Activated CD8-positive, alpha-beta memory T cell treated with anti-CD3 and anti-CD28 coated beads, Interleukin-2, amount 50 U/mL, for 24 hours (primary cell): ENCODE data around the gene NPAS1.
"Not testable (repeated sequence)": the region's sequence is repeated elsewhere in the genome, so short reads cannot be mapped to it uniquely, and the experiment has no call there.

Source experiments
- DNase-seq: peaks from one replicate; pipeline ENCODE4 v3.0.0-alpha.2; 2020; ENCODE audit errors: extremely low read depth

Gene NPAS1

DNA sequence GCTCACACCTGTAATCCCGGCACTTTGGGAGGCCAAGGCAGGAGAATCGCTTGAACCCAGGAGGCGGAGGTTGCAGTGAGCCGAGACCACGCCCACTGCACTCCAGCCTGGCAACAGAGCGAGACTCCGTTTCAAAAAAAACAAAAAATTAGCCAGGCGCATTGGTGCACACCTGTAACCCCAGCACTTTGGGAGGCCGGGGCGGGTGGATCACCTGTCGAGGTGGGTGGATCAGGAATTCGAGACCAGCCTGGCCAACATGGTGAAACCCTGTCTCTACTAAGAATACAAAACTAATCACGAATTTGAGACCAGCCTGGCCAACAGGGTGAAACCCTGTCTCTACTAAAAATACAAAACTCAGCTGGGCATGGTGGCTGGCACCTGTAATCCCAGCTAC, 58.7 kb downstream of the NPAS1 start:
- DNase-seq, result not testable (repeated sequence)

DNA sequence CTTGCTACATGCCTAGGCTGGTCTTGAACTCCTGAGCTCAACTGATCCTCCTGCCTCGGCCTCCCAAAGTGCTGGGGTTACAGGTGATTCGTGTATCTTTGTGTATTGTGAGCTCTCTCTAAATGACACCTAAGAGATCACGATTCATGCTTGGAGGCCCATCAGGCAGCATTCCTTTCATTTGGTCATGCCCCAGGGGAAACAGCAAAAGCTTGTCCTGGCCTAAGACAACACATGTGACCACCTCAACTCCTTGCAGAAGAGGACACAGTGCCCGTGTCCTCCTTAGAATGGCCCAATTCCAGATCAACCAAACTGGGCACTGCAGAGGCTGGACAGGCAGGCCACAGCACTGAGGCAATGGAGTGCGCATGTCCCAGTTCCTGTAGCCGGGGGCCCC, 61.5 kb downstream of the NPAS1 start:
- no peak for DNase-seq

DNA sequence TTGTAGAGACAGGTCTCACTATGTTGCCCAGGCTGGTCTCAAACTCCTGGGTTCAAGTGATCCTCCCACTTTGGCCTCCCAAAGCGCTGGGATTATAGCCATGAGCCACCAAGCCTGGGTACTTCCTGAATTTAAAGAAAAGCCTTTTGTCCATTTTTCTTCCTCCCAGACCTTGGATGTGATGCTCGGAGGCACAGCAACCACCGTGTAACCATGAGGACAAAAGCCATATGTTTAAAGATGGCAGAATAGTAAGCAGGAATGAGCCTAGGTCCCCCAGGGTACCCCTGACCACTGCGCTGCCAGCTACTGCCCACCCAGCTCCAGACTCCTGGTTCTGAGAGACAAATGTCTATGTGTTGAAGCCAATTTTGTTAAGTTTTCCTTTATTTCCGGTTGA, 62.9 kb downstream of the NPAS1 start:
- DNase-seq, result no peak

DNA sequence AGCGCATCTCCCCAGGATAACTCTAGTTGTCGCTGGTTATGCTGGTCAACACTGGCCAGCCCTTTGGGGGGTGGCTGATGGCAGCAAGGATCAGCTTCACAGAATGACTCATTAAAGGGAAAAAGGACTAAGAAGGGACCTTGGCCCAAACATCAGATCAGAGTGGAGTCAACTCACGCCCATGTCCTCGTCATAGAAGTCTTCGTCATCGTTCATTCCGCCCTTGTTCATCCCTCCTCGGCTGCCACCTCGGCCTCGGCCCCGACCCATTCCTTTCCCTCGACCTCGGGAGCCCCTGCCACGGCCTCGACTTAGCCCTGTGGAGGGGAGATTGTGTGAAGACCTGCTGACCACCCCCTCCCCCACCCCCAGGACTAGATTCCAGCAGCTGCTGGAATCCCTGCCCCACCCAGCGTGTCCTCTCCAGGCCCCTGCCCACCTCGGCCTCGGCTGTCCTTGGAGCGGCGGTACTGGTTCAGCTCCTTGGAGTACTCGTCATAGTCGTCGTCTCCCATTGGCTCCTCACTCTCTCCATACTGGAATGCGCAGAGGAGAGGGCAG, 65.3 kb downstream of the NPAS1 start:
- DNase-seq, result no peak

DNA sequence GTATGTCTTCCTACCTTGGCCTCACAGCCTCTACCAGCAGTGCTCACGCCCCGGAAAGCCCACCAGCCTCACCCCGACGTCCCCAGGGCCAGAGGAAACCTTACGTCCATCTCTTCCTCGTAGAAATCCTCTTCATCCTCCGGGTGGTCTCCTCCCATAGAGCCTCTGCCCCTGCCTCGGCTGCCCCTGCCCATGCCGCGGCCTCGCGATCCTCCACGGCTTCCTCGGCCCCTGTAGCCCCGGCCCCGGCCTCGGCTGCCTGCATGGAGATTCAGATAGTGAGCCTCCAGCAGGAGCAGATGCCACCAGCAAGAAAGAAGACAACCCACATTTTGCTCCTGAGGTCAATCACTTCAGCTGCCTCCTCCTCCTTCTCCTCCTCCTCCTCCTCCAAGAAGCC, 66.6 kb downstream of the NPAS1 start:
- no peak for DNase-seq

DNA sequence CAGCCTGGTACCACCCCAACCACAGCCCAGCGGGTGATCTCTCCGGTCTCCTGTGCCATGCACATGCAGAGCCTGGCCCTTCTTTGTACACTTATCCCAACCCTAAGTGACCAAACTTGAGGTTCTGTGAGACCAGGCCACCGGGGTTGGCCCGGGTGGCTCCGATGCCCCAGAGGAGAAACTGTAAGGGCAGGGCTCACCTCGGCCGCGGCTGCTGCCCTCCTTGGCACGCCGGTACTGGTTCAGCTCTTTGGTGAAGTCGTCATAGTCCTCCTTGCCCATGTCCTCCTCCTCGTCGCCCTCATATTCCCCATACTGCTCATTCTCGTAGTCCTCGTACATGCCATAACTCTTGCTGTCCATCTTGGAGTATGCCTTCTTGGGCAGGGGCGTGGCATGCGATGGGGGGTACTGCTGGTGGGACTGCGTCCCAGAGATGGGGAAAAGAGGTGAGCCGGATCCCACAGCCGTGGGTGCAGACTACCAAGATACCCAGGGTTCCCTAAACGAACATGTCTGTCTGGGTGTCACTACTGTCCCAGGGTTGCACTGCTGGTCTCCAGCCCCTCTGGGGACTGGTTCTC, 70.2 kb downstream of the NPAS1 start:
- DNase-seq, result no peak

DNA sequence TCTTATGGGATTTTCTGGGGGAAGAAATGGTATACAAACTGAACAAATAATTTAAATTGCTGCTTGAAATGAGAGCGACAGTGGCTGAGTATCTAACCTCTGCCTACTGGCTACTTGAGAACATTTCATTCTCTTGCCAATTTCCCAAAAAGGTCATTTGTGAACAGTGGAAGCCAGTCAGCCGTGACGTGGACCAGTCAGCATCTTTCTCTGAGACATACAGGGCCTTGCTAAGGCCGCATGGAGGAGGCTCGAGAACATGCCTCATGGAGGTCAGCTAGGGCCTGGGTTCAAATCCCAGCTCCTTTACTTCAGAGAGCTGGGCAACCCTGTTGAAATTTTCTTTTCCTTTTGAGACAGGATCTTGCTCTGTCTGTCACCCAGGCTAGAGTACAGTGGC, 73.6 kb downstream of the NPAS1 start:
- DNase-seq, result no peak

DNA sequence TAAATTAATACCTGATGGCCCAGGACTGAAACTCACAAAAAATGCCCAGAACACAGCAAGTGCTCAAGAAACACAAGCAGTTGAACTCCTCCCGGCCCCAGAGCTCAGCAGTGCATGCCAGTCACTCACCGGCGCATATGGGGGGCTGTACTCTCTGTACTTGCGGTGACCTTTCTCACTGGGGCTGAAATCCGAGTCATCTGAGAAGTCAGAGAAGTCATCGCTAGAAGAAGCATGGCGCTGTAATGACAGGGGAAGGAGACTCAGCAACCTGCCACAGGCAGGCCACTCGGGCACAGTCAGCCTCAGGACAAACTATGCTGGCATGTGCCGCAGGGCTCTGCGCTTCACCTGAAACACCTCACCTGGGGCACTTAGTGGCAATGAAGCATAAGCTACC, 74.2 kb downstream of the NPAS1 start:
- no peak for DNase-seq

DNA sequence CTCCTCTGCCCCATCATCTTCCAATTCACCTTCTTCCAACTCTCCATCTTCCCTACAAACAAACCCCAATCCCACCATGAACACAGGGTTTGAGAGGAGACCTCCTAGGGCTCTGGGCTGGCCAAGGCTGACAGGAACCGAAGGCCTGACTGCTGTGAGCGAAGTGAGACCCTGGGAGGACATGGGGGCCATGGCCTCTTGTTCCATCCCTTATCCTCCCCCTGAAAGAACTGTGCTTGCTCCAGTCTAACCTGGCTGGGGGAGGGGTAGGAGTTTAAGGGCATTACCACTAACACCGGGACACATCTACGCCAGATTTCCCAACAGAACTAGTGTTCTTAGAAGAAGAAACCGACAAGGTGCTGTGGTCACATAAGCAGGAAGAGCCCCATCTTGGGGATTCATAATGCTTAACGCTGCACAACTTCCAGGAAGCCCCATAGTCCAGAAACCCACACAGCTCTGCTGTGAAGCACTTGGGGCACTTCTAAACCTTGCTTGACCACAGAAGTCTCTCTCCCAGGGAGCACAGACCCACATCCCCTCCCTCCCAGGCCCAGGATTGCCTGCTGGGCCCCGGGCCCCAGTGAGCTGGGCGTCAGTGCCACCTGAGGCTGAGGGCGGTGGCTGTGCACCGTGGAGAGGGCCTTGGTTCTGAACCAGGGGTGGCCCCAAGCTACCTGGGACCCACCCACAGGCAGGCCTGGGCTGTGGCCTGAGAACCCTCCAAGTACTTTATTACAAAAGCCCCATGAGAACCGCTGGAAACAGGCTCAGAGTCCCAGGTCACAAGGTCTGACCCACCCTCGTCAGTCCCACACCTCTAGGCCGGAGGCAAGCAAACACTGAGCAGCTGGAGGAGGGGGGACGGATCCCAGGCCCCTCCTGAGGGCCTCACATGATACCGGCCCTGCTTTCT, 75.2 kb downstream of the NPAS1 start:
- no peak for DNase-seq
